ENCODE results near the gene CDH8. TPM values are rescaled to one million over a fixed set of nuclear protein-coding genes. Genes with fewer than 3 reads are reported as not detected.
"Not testable (repeated sequence)": the region's sequence is repeated elsewhere in the genome, so short reads cannot be mapped to it uniquely, and the experiment has no call there.

Gene CDH8
- total RNA-seq, 2 experiments from 2014 or later = not detected

GRCh38 chr16:61770301-61770700 lies 265.9 kb downstream of the CDH8 start:
- Mint-ChIP-seq H3K4me1 (ENCODE audit: low read depth) (no peaks in the 10 kb centered on the region), H3K27me3 (ENCODE audit: low read depth) (no peaks in the 10 kb centered on the region), H3K36me3 (ENCODE audit: low read depth) (no peaks in the 10 kb centered on the region), H3K27ac (no peak overlapping the region), H3K9me3 (peaks cover 5% of the 10 kb centered on the region), H3K4me3 (no peak overlapping the region)
- DNase-seq = no peak
- CTCF ChIA-PET = no interaction called here
- intact Hi-C loops (cut with micrococcal nuclease) = no loop called here

GRCh38 chr16:61763991-61764390 lies 272.2 kb downstream of the CDH8 start:
- intact Hi-C loops (cut with micrococcal nuclease) = no loop called here
- Mint-ChIP-seq H3K4me1 (ENCODE audit: low read depth) (no peaks in the 10 kb centered on the region), H3K9me3 (peaks cover 16% of the 10 kb centered on the region), H3K4me3 (no peak overlapping the region), H3K27ac (no peak overlapping the region), H3K36me3 (ENCODE audit: low read depth) (no peaks in the 10 kb centered on the region), H3K27me3 (ENCODE audit: low read depth) (no peaks in the 10 kb centered on the region)
- CTCF ChIA-PET = no interaction called here
- no peak for DNase-seq

GRCh38 chr16:61763013-61763412 lies 273.2 kb downstream of the CDH8 start:
- Mint-ChIP-seq H3K36me3 (ENCODE audit: low read depth) (no peaks in the 10 kb centered on the region), H3K9me3 (peaks cover 16% of the 10 kb centered on the region), H3K4me3 (no peak overlapping the region), H3K27ac (no peak overlapping the region), H3K27me3 (ENCODE audit: low read depth) (no peaks in the 10 kb centered on the region), H3K4me1 (ENCODE audit: low read depth) (no peaks in the 10 kb centered on the region)
- intact Hi-C loops (cut with micrococcal nuclease) = no loop called here
- DNase-seq = no peak
- CTCF ChIA-PET = no interaction called here

GRCh38 chr16:61730997-61731396 lies 305.2 kb downstream of the CDH8 start:
- Mint-ChIP-seq H3K9me3 (peaks cover 15% of the 10 kb centered on the region), H3K27me3 (ENCODE audit: low read depth) (no peaks in the 10 kb centered on the region), H3K4me1 (ENCODE audit: low read depth) (no peaks in the 10 kb centered on the region), H3K36me3 (ENCODE audit: low read depth) (no peaks in the 10 kb centered on the region), H3K27ac (no peak overlapping the region), H3K4me3 (no peak overlapping the region)
- CTCF ChIA-PET = no interaction called here
- intact Hi-C loops (cut with micrococcal nuclease) = no loop called here
- DNase-seq = no peak

- no peaks in the 10 kb centered on the region for H3K36me3 Mint-ChIP-seq (ENCODE audit: low read depth)
- intact Hi-C loops (cut with micrococcal nuclease) = no loop called here
- CTCF ChIA-PET = no interaction called here
- no peak overlapping the region for H3K27ac Mint-ChIP-seq
- H3K27me3 Mint-ChIP-seq (ENCODE audit: low read depth) = no peaks in the 10 kb centered on the region
- no peaks in the 10 kb centered on the region for H3K4me1 Mint-ChIP-seq (ENCODE audit: low read depth)
- H3K9me3 Mint-ChIP-seq = no peaks in the 10 kb centered on the region
- H3K4me3 Mint-ChIP-seq = no peak overlapping the region
- no peak for DNase-seq
These were observed 309.5 kb downstream of the CDH8 start for GRCh38 chr16:61726701-61727100.

GRCh38 chr16:61726125-61726524 lies 310.1 kb downstream of the CDH8 start:
- CTCF ChIA-PET = no interaction called here
- H3K4me1 Mint-ChIP-seq (ENCODE audit: low read depth) = no peaks in the 10 kb centered on the region

GRCh38 chr16:61721544-61721943 lies 314.7 kb downstream of the CDH8 start:
- intact Hi-C loops (cut with micrococcal nuclease) = no loop called here
- DNase-seq = no peak
- Mint-ChIP-seq H3K36me3 (ENCODE audit: low read depth) (no peaks in the 10 kb centered on the region), H3K27me3 (ENCODE audit: low read depth) (no peaks in the 10 kb centered on the region), H3K4me3 (no peak overlapping the region), H3K27ac (no peak overlapping the region), H3K4me1 (ENCODE audit: low read depth) (no peaks in the 10 kb centered on the region), H3K9me3 (peaks cover 2% of the 10 kb centered on the region)
- CTCF ChIA-PET = no interaction called here

More at GRCh38 chr16:61726125-61726524, 310.1 kb downstream of the CDH8 start:
- H3K27me3 Mint-ChIP-seq (ENCODE audit: low read depth) = no peaks in the 10 kb centered on the region
- H3K9me3 Mint-ChIP-seq = no peaks in the 10 kb centered on the region
- no peak overlapping the region for H3K27ac Mint-ChIP-seq
- intact Hi-C loops (cut with micrococcal nuclease) = no loop called here
- H3K4me3 Mint-ChIP-seq = no peak overlapping the region
- no peak for DNase-seq
- no peaks in the 10 kb centered on the region for H3K36me3 Mint-ChIP-seq (ENCODE audit: low read depth)

GRCh38 chr16:61715393-61715792 lies 320.8 kb downstream of the CDH8 start:
- no peak overlapping the region for H3K4me3 Mint-ChIP-seq
- CTCF ChIA-PET = no interaction called here
- peaks cover 3% of the 10 kb centered on the region for H3K9me3 Mint-ChIP-seq
- no peak overlapping the region for H3K27ac Mint-ChIP-seq
- no peaks in the 10 kb centered on the region for H3K36me3 Mint-ChIP-seq (ENCODE audit: low read depth)
- intact Hi-C loops (cut with micrococcal nuclease) = no loop called here
- DNase-seq = no peak
- H3K27me3 Mint-ChIP-seq (ENCODE audit: low read depth) = no peaks in the 10 kb centered on the region
- no peaks in the 10 kb centered on the region for H3K4me1 Mint-ChIP-seq (ENCODE audit: low read depth)

- intact Hi-C loops (cut with micrococcal nuclease) = no loop called here
- Mint-ChIP-seq H3K4me3 (no peak overlapping the region), H3K9me3 (peaks cover 3% of the 10 kb centered on the region), H3K36me3 (ENCODE audit: low read depth) (no peaks in the 10 kb centered on the region), H3K4me1 (ENCODE audit: low read depth) (no peaks in the 10 kb centered on the region), H3K27ac (no peak overlapping the region), H3K27me3 (ENCODE audit: low read depth) (no peaks in the 10 kb centered on the region)
- CTCF ChIA-PET = no interaction called here
- no peak for DNase-seq
These were observed 322.5 kb downstream of the CDH8 start for GRCh38 chr16:61713787-61714186.

GRCh38 chr16:61699640-61700039 lies 336.6 kb downstream of the CDH8 start:
- H3K4me3 Mint-ChIP-seq; intact Hi-C loops (cut with micrococcal nuclease); H3K27me3 Mint-ChIP-seq (ENCODE audit: low read depth); H3K9me3 Mint-ChIP-seq; H3K4me1 Mint-ChIP-seq (ENCODE audit: low read depth); CTCF ChIA-PET; H3K27ac Mint-ChIP-seq; H3K36me3 Mint-ChIP-seq (ENCODE audit: low read depth); DNase-seq: not testable (repeated sequence)

- CTCF ChIA-PET = no interaction called here
- Mint-ChIP-seq H3K27me3 (ENCODE audit: low read depth) (no peaks in the 10 kb centered on the region), H3K27ac (no peak overlapping the region), H3K4me1 (ENCODE audit: low read depth) (no peaks in the 10 kb centered on the region), H3K36me3 (ENCODE audit: low read depth) (no peaks in the 10 kb centered on the region), H3K9me3 (peaks cover 5% of the 10 kb centered on the region), H3K4me3 (no peak overlapping the region)
- DNase-seq = no peak
- intact Hi-C loops (cut with micrococcal nuclease) = no loop called here
These were observed 351.7 kb downstream of the CDH8 start for GRCh38 chr16:61684541-61684940.

- DNase-seq = no peak
- CTCF ChIA-PET = no interaction called here
- no peaks in the 10 kb centered on the region for H3K36me3 Mint-ChIP-seq (ENCODE audit: low read depth)
- H3K4me1 Mint-ChIP-seq (ENCODE audit: low read depth) = no peaks in the 10 kb centered on the region
- intact Hi-C loops (cut with micrococcal nuclease) = no loop called here
- no peak overlapping the region for H3K27ac Mint-ChIP-seq
- no peaks in the 10 kb centered on the region for H3K27me3 Mint-ChIP-seq (ENCODE audit: low read depth)
- H3K4me3 Mint-ChIP-seq = no peak overlapping the region
- H3K9me3 Mint-ChIP-seq = peaks cover 5% of the 10 kb centered on the region
These were observed 354.6 kb downstream of the CDH8 start for GRCh38 chr16:61681673-61682072.

GRCh38 chr16:61681124-61681523 lies 355.1 kb downstream of the CDH8 start:
- no peak for DNase-seq
- no peaks in the 10 kb centered on the region for H3K27me3 Mint-ChIP-seq (ENCODE audit: low read depth)
- intact Hi-C loops (cut with micrococcal nuclease) = no loop called here
- H3K9me3 Mint-ChIP-seq = peaks cover 5% of the 10 kb centered on the region
- no peak overlapping the region for H3K27ac Mint-ChIP-seq
- H3K36me3 Mint-ChIP-seq (ENCODE audit: low read depth) = no peaks in the 10 kb centered on the region
- H3K4me3 Mint-ChIP-seq = no peak overlapping the region
- no peaks in the 10 kb centered on the region for H3K4me1 Mint-ChIP-seq (ENCODE audit: low read depth)
- CTCF ChIA-PET = no interaction called here

GRCh38 chr16:61678182-61678581 lies 358.1 kb downstream of the CDH8 start:
- Mint-ChIP-seq H3K36me3 (ENCODE audit: low read depth) (no peaks in the 10 kb centered on the region), H3K4me1 (ENCODE audit: low read depth) (no peaks in the 10 kb centered on the region), H3K9me3 (peaks cover 15% of the 10 kb centered on the region), H3K27ac (no peak overlapping the region), H3K27me3 (ENCODE audit: low read depth) (no peaks in the 10 kb centered on the region), H3K4me3 (no peak overlapping the region)
- DNase-seq = no peak
- CTCF ChIA-PET = no interaction called here
- intact Hi-C loops (cut with micrococcal nuclease) = no loop called here
